Neutrophil (primary cell): ENCODE data around the gene STX5.

Experiments
- H3K27ac ChIP-seq: fragments of 200-600 bp; sonication (generic); 2 replicates; pipeline ENCODE4 v1.5.1; 2016; ENCODE audit warnings: mild to moderate bottlenecking, moderate library complexity
- H3K27me3 ChIP-seq: fragments of 200-600 bp; sonication (generic); 2 replicates; pipeline ENCODE4 v1.6.0; 2016; ENCODE audit warnings: mild to moderate bottlenecking
- H3K36me3 ChIP-seq: fragments of 200-600 bp; sonication (generic); 2 replicates; pipeline ENCODE4 v1.5.1; 2017
- H3K4me1 ChIP-seq, 2 experiments: fragments of 200-600 bp in 1 of 2; sonication (generic) in 1 of 2; 1 replicate in 1 of 2; 2 replicates in 1 of 2; pipeline versions ENCODE4 v1.5.1 to v1.6.1; 2013 to 2016; ENCODE audit warnings: low read depth in 1 of 2, low read length in 1 of 2, mild to moderate bottlenecking in 1 of 2, moderate library complexity in 1 of 2; ENCODE audit not compliant: control insufficient read depth in 1 of 2, insufficient read depth in 1 of 2
- H3K4me3 ChIP-seq, 2 experiments: fragments of 200-600 bp in 1 of 2; sonication (generic) in 1 of 2; 1 replicate in 1 of 2; 2 replicates in 1 of 2; pipeline ENCODE4 v1.5.1; 2013 to 2016; ENCODE audit warnings: low read depth in 1 of 2, low read length in 1 of 2, mild to moderate bottlenecking in 1 of 2, moderate library complexity in 1 of 2
- H3K9me3 ChIP-seq: fragments of 200-600 bp; sonication (generic); 2 replicates; pipeline ENCODE4 v1.5.1; 2016
- CTCF ChIP-seq: fragments of 200-600 bp; sonication (generic); IDR thresholded peaks from 2 replicates; pipeline ENCODE4 v1.5.1; 2016; ENCODE audit warnings: antibody characterized with exemption

STX5 gene

GRCh38 chr11:62778441-62778840 lies 53.4 kb downstream of the STX5 start:
- no peak overlapping the region for H3K27ac ChIP-seq
- peaks cover 4% of the 10 kb centered on the region for H3K36me3 ChIP-seq
- no peaks in the 10 kb centered on the region for H3K9me3 ChIP-seq
- H3K4me1 ChIP-seq, result peaks cover 11 to 13% of the 10 kb centered on the region in 2 experiments
- no peak overlapping the region for H3K4me3 ChIP-seq
- no peak for TF ChIP-seq CTCF
- no peaks in the 10 kb centered on the region for H3K27me3 ChIP-seq

GRCh38 chr11:62777389-62777788 lies 54.5 kb downstream of the STX5 start:
- Histone ChIP-seq H3K36me3 (peaks cover 4% of the 10 kb centered on the region), H3K27me3 (no peaks in the 10 kb centered on the region), H3K9me3 (no peaks in the 10 kb centered on the region), H3K4me1 (peaks cover 11 to 13% of the 10 kb centered on the region in 2 experiments), H3K27ac (no peak overlapping the region), H3K4me3 (no peak overlapping the region)
- TF ChIP-seq CTCF, result no peak

- TF ChIP-seq CTCF, result no peak
- Histone ChIP-seq H3K9me3 (no peaks in the 10 kb centered on the region), H3K27ac (peak overlapping the region; percentile 76), H3K36me3 (peaks cover 4% of the 10 kb centered on the region), H3K4me3 (no peak overlapping the region), H3K27me3 (no peaks in the 10 kb centered on the region), H3K4me1 (peaks cover 24% of the 10 kb centered on the region in 2 experiments)
Observed at GRCh38 chr11:62775646-62776045, 56.2 kb downstream of the STX5 start.

- no peaks in the 10 kb centered on the region for H3K9me3 ChIP-seq
- TF ChIP-seq CTCF, result no peak
- peak overlapping the region; percentile 76 for H3K27ac ChIP-seq
- H3K4me3 ChIP-seq, result no peak overlapping the region
- peaks cover 29 to 31% of the 10 kb centered on the region in 2 experiments for H3K4me1 ChIP-seq
- H3K36me3 ChIP-seq, result peaks cover 4% of the 10 kb centered on the region
- H3K27me3 ChIP-seq, result no peaks in the 10 kb centered on the region
Observed at GRCh38 chr11:62774407-62774806, 57.4 kb downstream of the STX5 start.

- H3K27me3 ChIP-seq, result no peaks in the 10 kb centered on the region
- no peak for TF ChIP-seq CTCF
- H3K4me3 ChIP-seq, result peak within 1 kb of the TSS; percentile 67 to 84
- peaks cover 10% of the 10 kb centered on the region for H3K36me3 ChIP-seq
- peak within 1 kb of the TSS; percentile 86 for H3K27ac ChIP-seq
- no peaks in the 10 kb centered on the region for H3K9me3 ChIP-seq
- peaks cover 29 to 31% of the 10 kb centered on the region in 2 experiments for H3K4me1 ChIP-seq
Observed at GRCh38 chr11:62771144-62772021, 60.5 kb downstream of the STX5 start, which contains the start of gene TAF6L. TAF6L (plus strand) TSS chr11:62771396; CDS start chr11:62775784, 4,388 bp downstream.
